HG03378 (cell line): ENCODE measurements around the gene DLGAP1.
"Not testable (repeated sequence)": the region's sequence is repeated elsewhere in the genome, so short reads cannot be mapped to it uniquely, and the experiment has no call there.

Source experiments
- ATAC-seq: cut with Tn5 transposase; IDR thresholded peaks from one replicate; pipeline ENCODE4 v1.9.1; 2021; ENCODE audit warnings: mild to moderate bottlenecking, moderate library complexity; ENCODE audit not compliant: unreplicated experiment

DLGAP1 gene

DNA sequence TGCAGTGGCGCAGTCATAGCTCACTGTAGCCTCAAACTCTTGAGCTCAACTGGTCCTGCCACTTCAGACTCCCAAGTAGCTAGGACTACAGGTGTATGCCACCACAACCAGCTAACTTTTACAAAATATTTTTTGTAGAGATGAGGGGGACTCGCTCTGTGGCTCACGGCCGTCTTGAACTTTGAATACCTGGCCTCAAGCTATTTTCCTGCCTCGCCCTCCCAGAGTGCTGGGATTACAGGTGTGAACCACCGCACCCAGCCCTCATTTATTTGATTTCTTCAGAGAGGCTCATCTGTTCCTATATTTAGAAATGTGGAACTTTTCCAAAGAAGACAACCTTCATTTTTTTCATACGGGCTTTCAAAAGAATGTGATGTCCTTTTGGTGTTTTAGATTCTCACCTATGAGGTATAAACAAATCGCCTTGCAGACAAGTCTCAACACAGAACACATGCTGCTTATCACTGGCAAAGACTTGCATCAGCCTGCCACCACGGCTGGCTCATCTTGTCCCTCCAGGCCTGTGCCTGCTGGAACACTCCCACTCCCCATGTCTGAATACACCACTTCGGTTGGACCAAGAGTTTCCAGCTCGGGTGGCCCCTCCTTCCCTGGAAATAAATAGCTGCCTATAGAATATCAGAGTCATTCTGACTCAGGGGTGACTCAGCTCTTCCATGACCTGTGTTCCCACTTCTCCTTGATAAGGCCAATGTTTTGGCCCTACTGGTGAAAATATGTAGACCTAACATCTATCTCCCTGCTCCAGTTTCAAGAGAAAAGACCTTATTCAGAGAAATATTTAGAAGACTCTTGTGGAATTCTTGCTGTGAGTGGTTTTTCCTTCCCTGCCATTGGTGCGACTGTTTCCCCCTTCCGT, 802.5 kb downstream of the DLGAP1 start:
- no peak for ATAC-seq

DNA sequence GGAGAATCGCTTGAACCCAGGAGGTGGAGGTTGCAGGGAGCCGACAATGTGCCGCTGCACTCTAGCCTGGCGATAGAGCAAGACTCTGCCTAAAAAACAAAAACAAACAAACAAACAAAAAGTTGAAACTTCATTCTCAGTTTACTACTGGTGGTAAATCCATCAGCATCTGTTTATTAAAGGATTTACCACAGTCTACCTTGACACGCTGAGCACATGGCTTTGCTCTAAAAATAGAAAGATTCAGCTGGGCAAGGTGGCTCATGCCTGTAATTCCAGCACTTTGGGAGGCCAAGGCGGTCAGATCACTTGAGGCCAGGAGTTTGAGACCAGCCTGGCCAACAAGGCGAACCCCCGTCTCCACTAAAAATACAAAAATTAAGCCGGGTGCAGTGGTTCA, 803.8 kb downstream of the DLGAP1 start:
- no peak for ATAC-seq

DNA sequence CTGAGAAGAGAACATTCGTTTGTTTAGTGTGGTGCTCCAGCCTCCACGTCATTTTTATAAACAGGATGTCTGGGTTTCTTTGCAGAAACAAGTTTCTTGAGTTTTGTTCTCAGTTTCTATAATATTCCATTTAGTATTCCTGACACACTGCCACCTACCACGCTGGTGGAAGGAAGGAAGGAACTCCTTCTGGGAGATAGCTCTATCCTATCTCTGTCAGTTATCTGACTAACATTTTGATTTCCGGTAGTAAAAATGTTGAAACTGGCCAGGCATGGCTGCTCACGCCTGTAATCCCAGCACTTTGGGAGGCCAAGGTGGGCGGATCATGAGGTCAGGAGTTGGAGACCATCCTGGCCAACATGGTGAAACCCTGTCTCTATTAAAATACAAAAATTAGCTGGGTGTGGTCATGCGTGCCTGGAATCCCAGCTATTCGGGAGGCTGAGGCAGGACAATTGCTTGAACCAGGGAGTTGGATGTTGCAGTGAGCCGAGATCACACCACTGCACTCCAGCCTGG, 804.5 kb downstream of the DLGAP1 start:
- not testable (repeated sequence) for ATAC-seq

DNA sequence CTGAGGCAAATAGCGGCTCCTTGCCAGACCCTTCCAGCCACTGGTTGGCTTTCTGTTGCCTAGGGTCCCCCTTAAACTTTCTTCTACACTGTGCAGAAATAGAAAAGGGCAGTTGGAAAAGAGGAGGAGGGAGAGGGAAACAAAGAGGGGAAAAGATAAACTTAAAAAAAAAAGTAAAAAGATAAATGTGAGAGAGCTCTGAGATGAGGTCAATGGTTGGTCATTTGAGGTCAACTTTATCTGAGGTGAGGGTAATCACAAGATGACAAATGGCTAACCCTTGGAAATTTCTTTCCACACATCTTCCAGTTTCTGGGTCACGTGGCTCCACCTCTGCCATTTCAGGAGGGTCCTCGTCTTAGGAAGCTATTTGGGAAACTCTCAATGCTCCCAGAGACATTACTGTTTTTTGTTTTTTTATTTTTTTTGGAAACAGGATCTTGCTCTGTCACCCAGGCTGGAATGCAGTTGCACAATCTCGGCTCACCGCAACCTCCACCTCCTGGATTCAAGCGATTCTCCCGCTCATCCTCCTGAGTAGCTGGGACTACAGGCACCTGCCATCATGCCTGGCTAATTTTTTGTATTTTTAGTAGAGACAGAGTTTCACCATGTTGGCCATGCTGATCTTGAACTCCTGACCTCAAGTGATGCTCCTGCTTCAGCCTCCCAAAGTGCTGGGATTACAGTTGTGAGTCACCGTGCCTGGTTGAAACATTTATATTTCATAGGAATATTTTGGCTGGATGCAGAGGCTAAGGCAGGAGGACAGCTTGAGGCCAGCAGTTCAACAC, 805.3 kb downstream of the DLGAP1 start:
- ATAC-seq, result no peak

DNA sequence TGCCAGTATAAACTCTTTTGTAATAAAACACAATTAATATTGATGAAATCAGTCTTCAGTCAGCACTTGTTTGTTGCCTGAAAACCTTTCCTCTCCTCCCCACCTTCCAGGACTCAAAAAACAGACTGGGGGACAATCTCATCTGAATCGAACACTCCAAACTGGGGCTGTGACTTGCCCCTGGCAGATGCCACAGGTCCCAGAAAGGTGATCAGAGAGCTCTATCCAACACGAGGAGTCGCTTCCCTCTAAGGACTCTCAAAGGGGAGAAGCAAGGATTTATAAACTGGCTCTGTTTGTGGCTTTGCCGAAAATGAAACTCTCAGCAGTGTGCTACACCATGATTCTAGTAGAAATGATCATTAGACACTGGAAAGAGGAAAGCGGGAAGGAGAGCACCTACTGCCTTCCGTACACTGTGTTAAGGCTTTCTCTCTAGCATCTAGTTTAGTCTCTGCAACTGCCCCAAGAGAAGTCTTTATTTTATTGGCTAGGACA, 805.9 kb downstream of the DLGAP1 start:
- no peak for ATAC-seq

DNA sequence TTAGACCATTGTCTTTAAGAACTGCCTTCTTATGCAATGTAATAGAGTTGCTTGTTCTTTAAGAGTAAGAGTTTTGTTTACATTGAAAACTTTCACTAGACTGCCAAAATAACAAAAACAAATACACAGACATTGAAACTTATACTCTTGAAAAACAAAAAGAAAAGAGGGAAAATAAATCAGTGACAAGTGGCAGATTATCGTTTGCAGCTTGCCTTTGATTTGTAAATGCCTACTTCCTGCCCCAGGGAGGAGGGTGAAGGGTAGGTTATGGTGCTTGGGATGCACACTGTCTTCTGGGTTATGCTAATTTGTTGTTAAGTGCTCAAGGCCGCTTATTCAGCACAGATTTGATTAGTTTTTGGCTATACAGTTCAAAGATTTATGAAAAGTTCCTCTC, 806.5 kb downstream of the DLGAP1 start:
- ATAC-seq, result no peak

DNA sequence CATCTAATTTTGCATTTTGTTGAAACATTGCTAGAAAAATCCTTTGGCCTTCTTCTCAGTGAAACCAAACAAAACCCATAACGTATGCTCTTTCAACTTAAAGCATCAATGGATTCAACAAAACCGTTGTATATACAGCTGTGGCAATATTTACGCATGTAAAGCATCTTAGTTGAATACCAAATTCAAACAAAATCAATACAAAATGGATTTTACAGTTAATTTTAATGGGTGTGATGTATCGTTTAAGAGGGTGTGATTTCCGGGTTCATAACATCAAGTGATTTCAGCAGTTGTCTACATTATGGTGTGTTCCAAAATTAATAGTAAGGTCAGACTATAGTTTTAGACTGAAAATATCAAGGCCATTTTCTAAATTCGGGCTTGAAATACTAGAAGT, 806.9 kb downstream of the DLGAP1 start:
- ATAC-seq, result no peak

DNA sequence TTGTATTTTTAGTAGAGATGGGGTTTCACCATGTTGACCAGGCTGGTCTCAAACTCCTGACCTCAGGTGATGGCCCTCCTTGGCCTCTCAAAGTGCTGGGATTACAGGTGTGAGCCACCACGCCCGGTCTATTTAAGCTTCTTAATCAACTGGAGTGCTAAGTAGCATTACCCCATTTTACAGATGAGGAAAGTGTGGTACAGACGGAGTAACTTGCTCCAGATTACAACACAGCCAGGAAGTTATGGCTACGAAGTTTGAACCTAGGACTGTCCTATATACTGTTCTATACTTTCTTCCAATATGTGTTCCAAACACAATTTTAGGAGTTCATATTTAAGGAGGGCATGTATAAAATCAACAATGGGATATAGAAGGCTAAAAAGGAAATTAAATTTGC, 807.5 kb downstream of the DLGAP1 start:
- ATAC-seq, result no peak

DNA sequence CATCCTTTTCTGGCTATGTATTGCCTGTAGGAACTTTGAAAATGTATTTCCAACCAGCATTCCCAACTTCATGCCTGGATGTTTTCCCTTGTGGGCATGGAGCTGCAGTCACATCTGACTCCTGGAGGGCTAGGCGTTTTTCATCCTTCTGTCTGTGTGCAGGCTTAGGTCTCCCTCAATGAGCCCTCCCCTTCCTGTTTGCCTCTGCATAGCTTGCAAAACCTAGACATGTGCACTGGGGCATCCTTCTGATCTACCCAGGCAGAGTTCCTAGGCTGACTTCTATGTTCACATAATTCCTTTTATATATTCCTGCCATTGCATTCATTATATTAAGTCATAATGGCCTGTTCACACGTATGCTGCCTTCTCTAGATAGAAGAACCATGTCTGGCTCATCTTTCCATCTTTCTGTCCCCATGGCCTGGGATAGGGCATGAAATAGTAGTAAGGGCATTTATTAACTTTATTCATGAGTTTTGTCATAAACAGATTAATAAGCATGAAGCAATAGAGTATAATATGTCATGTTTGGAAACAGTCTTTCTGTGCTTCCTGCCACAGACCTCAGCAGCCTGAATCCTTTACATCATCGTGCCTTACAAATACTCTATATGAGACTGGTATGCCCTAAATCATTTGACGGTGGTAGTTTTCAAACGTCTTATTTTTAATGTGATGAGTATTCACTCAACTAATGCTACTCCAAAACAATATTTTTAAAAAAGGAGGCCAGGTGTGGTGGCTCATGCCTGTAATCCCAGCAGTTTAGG, 809.5 kb downstream of the DLGAP1 start:
- ATAC-seq, result no peak

DNA sequence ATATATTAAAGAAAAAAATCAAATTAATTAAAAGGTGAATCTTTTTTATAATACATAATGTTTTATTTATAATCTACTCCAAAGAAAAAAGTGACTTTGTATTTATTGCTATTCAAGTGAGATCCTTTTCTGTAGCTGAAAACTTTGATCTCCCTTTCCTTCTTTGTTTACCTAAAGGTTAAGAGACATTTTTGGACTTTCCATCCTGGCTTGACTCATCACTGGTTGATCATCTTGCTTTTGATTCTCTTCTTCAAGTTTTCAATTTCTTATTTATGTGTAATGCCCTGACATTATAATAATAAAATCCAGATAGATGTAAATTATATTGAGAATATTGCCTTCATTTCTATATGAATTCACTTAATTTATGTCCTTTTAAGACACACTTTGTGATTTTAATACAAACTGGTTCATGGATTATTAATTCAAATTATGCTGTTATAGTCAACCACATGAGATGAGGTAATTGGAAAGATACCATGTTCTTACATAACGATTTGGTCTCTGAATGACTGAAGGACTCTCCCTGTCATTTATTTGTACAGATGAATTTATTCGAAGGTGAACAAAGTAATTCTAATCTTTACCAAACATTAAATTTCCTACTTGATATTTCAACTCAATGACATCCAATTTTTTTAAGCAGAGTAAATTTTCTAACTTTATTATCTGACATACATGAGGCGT, 820.7 kb downstream of the DLGAP1 start:
- ATAC-seq, result no peak

DNA sequence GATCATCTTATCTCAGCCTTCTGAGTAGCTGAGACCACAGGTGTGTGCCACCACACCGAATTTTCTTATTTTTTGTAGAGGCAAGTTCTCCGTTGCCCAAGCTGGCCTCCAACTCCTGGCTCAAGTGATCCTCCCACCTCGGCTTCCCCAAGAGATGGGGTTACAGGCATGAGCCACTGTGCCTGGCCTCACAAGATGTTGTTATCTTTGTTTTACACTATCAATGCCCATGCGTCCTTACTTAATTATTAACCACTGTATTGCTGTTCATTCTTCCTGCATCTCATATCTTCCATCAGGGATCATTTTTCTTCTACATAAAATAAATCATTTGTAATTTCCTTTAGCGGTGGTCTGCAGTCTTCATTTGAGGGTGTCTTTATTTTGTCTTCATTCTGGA, 823.2 kb downstream of the DLGAP1 start:
- ATAC-seq, result no peak

DNA sequence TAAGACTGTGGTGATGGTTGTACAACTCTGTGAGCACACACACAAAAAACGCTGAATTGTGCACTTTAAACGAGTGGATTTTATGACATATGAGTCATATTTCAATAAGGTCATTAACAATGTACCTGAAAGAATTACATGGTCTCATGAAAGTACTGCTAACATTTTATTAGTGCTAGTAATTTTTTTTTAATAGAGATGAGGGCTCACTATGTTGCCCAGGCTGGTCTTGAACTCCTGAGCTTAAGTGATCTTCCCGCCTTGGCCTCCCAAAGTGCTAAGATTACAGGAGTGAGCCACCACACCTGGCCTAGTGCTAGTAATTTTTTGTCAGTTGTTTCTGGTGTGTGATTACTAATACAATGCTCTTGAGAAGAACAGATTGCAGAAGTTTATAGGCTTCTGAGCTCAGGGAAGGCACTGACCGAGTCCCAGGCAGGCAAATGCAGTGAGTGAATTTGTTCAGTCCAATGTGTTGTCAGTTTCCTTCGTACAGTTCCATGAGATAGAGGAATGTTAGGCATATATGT, 828.1 kb downstream of the DLGAP1 start:
- ATAC-seq, result no peak

DNA sequence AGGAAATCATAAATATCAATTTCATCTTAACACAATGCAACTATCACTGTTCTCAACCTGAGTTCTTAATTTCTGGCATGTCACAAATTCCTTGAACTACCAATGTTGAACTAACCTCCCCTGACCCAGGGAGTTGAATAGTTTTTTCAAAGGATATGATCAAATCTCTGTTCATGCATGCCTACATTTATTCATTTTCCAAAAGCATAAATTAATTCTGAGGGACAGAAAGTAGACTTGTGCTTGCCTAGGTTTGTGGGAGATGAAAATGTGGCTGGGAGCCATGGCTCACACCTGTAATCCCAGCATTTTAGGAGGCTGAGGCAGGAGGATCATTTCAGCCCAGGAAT, 829.4 kb downstream of the DLGAP1 start:
- no peak for ATAC-seq

DNA sequence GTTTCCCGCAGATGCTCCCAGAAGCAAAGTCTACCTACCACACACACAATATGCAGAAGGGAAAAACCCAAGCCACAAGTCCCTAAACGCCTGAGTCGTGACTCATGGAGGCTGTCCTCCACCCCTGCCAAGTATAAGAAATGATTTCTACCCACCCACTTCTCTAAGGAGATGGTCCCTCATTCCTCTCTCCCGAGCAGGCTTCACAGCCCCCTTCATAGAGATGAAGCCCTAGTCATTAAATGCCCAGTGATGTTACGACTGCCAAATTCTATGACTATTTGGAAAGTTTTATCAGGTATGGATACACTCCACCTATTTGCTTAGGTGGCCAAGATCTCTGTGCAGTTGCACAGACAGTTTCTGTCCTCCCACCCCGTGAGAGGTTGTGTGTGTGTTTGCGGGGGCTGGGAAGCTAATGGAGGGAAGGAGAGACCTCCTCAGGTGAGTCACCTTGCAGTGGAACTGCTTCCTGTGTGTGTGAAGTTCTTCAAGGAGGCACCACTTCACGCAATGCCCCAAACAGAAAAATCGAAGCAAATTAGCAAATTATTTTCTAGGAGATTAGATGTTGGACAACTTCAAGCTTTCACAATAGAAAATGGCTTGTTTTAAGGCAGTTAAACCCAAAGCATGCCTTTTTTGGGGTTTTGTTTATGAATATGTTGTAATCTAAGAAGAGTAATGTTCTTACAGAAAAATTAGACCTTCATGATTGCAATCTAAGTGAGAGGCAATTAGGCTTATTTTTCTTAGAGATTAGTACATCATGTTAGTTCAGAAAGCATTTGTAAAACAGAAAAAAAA, 830.0 kb downstream of the DLGAP1 start:
- ATAC-seq, result no peak

DNA sequence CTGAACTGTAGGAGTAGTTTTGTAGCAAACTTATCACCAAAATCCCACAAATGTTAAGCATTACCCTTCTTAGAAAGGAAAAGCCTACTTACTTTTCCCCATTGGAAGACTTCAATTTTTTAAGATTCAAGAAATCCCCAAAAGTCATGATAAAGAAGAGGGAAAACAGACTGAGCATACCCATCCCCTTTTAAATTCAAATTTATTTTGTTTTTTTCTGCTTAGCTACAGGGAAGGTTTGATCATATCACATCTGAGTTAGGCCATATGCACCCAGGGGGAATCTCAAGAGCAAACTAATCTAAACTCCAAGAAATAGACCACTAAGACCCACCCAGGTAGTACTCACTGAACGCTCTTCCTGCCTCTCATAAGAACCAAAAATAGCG, 830.6 kb downstream of the DLGAP1 start:
- ATAC-seq, result no peak

DNA sequence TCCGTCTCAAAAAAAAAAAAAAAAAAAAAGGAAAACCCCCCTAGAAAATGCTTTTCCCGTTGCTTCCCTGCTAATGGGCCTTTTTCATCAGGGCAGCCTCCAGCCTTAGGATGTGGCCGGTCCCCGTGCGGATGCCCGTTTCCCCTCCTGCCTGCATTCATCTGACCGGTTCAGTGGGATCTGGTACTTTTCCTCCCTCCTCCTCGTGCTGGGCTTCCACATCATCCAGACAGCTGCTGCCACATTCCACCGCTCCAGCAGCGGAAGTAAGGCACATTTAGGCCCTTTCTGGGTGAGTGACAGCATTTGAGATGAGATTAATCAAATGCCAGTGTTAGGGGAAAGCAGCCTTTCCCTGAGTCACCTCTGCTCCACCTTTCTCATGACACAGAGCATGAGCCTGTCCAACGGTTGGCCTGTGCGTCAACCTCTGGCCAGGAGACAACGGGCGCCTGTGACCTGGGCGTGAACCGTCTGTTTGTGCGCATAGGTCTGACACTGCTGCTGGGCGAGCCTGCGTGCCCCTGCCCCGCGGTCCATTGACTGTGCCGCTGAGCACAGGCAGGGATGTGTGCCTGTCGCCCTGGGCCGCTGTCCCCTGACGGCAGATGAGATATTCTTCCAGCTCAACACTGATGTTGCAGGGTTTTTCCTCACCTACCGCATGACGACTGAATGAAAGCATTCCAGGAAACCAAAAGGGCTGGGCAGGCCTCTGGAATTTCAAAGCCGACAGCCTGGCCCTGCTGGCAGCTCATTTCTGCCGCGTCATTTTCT, 831.1 kb downstream of the DLGAP1 start:
- no peak for ATAC-seq

DNA sequence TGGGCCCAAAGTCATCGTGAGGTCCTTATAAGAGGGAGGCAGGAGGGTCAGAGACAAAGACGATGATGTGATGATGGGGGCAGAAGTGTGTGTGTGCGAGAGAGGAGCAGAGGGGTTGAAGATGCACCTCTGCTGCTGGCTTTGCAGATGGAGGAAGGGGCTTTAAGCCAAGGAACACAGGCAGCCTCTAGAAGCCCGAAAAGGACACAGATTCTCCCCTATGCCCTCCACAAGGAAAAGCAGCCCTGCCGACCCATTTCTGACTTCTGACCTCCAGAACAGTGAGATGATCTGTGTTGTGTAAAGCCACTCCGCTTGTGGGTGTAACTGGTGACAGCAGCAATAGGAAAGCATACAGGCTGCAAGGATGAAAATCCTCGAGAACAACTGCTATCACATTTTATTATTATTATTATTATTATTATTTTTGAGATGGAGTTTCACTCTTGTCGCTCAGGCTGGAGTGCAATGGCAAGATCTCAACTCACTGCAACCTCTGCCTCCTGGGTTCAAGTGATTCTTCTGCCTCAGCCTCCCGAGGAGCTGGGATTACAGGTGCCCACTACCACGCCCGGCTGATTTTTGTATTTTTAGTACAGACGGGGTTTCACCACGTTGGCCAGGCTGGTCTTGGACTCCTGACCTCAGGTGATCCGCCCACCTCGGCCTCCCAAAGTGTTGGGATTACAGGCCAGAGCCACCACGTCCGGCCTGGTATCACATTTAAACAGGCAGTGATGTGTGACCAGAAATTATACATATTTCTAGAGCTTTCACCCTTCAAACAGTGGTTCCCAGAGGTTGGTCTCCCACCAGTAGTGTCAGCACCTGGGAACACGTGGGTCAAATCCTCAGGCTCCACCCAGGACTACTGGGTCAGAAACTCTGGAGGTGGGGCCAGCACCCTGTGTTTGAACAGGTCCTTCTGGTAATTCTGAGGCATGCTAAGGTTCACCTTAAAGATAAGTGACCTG, 834.7 kb downstream of the DLGAP1 start:
- ATAC-seq, result no peak

DNA sequence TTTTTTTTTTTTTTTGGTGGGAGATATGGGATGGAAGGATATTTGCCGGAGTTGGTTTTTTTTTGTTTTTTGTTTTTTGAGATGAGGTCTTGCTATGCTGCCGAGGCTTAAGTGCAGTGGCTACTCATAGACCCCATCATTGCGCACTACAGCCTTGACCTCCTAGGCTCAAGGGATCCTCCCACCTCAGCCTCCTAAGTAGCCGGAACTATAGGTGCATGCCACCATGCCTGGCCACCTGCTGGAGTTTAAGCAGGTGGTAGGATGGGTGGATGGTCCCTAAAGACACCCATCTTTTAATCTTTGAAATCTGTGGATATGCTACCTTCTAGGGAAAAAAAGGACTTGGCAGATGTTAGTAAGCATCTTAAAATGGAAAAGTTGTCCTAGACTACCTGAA, 835.4 kb downstream of the DLGAP1 start:
- no peak for ATAC-seq
